Astrocyte (in vitro differentiated cells and primary cell): ENCODE data around the gene GLRX2. TPM values are rescaled to one million over a fixed set of nuclear protein-coding genes. Genes with fewer than 3 reads are reported as not detected.
A peak's percentile ranks its signal among the peaks of the same experiment; 100 is the strongest.

Experiments
- DNase-seq: peaks from one replicate; pipeline ENCODE4 v3.0.0-alpha.2; 2010; ENCODE audit warnings: low read depth
- FAIRE-seq: peaks from 2 replicates; lab custom pipeline; 2011; peaks lifted over from hg19 to GRCh38; lab: Jason Lieb, UNC
- H2AFZ ChIP-seq: 2 replicates; pipeline ENCODE4 v1.6.0; 2012; ENCODE audit warnings: low read depth, low read length, inconsistent platforms
- H3K27ac ChIP-seq: 2 replicates; pipeline ENCODE4 v1.5.1; 2011; ENCODE audit warnings: low read depth, low read length, inconsistent platforms
- H3K27me3 ChIP-seq: 2 replicates; pipeline ENCODE4 v1.6.0; 2011; ENCODE audit warnings: low read length, inconsistent platforms; ENCODE audit not compliant: insufficient read depth
- H3K36me3 ChIP-seq: 2 replicates; pipeline ENCODE4 v1.5.1; 2011; ENCODE audit warnings: low read length, inconsistent platforms; ENCODE audit not compliant: insufficient read depth
- H3K4me1 ChIP-seq: 2 replicates; pipeline ENCODE4 v1.5.1; 2011; ENCODE audit warnings: low read length, inconsistent platforms; ENCODE audit not compliant: insufficient read depth
- H3K4me2 ChIP-seq: 2 replicates; pipeline ENCODE4 v1.6.0; 2012; ENCODE audit warnings: low read length, inconsistent platforms
- H3K4me3 ChIP-seq: 2 replicates; pipeline ENCODE4 v1.5.1; 2011; ENCODE audit warnings: low read depth, mild to moderate bottlenecking, low read length, inconsistent platforms; ENCODE audit not compliant: insufficient read depth
- H3K79me2 ChIP-seq: 2 replicates; pipeline ENCODE4 v1.6.0; 2012; ENCODE audit warnings: mild to moderate bottlenecking, low read length, inconsistent platforms; ENCODE audit not compliant: insufficient read depth
- H3K9ac ChIP-seq: 2 replicates; pipeline ENCODE4 v1.6.0; 2012; ENCODE audit warnings: mild to moderate bottlenecking, low read length, inconsistent platforms
- H3K9me3 ChIP-seq: 2 replicates; pipeline ENCODE4 v1.5.1; 2012; ENCODE audit warnings: low read depth, mild to moderate bottlenecking, low read length, inconsistent platforms; ENCODE audit not compliant: insufficient read depth
- H4K20me1 ChIP-seq: 2 replicates; pipeline ENCODE4 v1.6.0; 2012; ENCODE audit warnings: low read length, inconsistent platforms; ENCODE audit not compliant: insufficient read depth
- H3K27ac Mint-ChIP-seq: one replicate; pipeline ENCODE4 v1.8.0; 2021; ENCODE audit warnings: mild to moderate bottlenecking, mixed read lengths; ENCODE audit not compliant: unreplicated experiment
- H3K27me3 Mint-ChIP-seq: one replicate; pipeline ENCODE4 v1.8.0; 2021; ENCODE audit warnings: low read depth, mixed read lengths; ENCODE audit not compliant: unreplicated experiment
- H3K36me3 Mint-ChIP-seq: one replicate; pipeline ENCODE4 v1.8.0; 2021; ENCODE audit warnings: low read depth, mixed read lengths; ENCODE audit not compliant: unreplicated experiment
- H3K4me1 Mint-ChIP-seq: one replicate; pipeline ENCODE4 v1.8.0; 2021; ENCODE audit warnings: low read depth, mixed read lengths; ENCODE audit not compliant: unreplicated experiment
- H3K4me3 Mint-ChIP-seq: one replicate; pipeline ENCODE4 v1.8.0; 2021; ENCODE audit warnings: mild to moderate bottlenecking, moderate library complexity, mixed read lengths; ENCODE audit not compliant: unreplicated experiment
- H3K9me3 Mint-ChIP-seq: one replicate; pipeline ENCODE4 v1.8.0; 2021; ENCODE audit warnings: mild to moderate bottlenecking, mixed read lengths; ENCODE audit not compliant: unreplicated experiment
- CTCF ChIP-seq: IDR thresholded peaks from 2 replicates; pipeline ENCODE4 v1.5.1; 2011; ENCODE audit warnings: low read depth, mild to moderate bottlenecking, inconsistent platforms, low read length, moderate library complexity; ENCODE audit not compliant: insufficient read depth
- EZH2 ChIP-seq: IDR thresholded peaks from 2 replicates; pipeline ENCODE4 v1.6.1; 2012; ENCODE audit warnings: mild to moderate bottlenecking, low read length, inconsistent platforms; ENCODE audit not compliant: insufficient read depth
- total RNA-seq: library from RNA; stranded (reverse); gene quantifications from 2 replicates; pipeline ENCODE4 v1.2.1, GENCODE V29; 2021

GLRX2 gene
- total RNA-seq, 1 donor from 2014 or later, result 37.1 TPM

- Histone ChIP-seq H3K9ac (peak overlapping the region; percentile 22), H4K20me1 (peaks cover 38% of the 10 kb centered on the region), H3K79me2 (peaks cover 86% of the 10 kb centered on the region), H3K27me3 (no peaks in the 10 kb centered on the region), H3K4me3 (no peak overlapping the region), H3K4me1 (peaks cover 6% of the 10 kb centered on the region), H3K36me3 (peaks cover 4% of the 10 kb centered on the region), H2AFZ (no peak overlapping the region), H3K27ac (peak overlapping the region; percentile 40), H3K9me3 (no peaks in the 10 kb centered on the region), H3K4me2 (peak overlapping the region; percentile 24)
- H3K4me1 Mint-ChIP-seq, result peaks cover 11% of the 10 kb centered on the region
- no peak for DNase-seq
- no peaks in the 10 kb centered on the region for H3K27me3 Mint-ChIP-seq
- H3K4me3 Mint-ChIP-seq, result no peak overlapping the region
- no peak for FAIRE-seq
- H3K36me3 Mint-ChIP-seq, result peaks cover 2% of the 10 kb centered on the region
- no peak overlapping the region for H3K27ac Mint-ChIP-seq
- H3K9me3 Mint-ChIP-seq, result no peaks in the 10 kb centered on the region
- TF ChIP-seq CTCF, result no peak
- TF ChIP-seq EZH2, result no peak
Measured at GRCh38 chr1:193070942-193071341, 34.3 kb downstream of the GLRX2 start.

GRCh38 chr1:193070386-193070753 is 34.8 kb downstream of the GLRX2 start:
- peaks cover 40% of the 10 kb centered on the region for H4K20me1 ChIP-seq
- no peak overlapping the region for H2AFZ ChIP-seq
- no peaks in the 10 kb centered on the region for H3K27me3 ChIP-seq
- H3K4me1 ChIP-seq, result peaks cover 6% of the 10 kb centered on the region
- H3K27ac Mint-ChIP-seq, result no peak overlapping the region
- H3K9me3 ChIP-seq, result no peaks in the 10 kb centered on the region
- H3K4me3 ChIP-seq, result no peak overlapping the region
- no peak for DNase-seq
- no peaks in the 10 kb centered on the region for H3K9me3 Mint-ChIP-seq
- peaks cover 6% of the 10 kb centered on the region for H3K4me1 Mint-ChIP-seq
- H3K27me3 Mint-ChIP-seq, result no peaks in the 10 kb centered on the region
- no peak overlapping the region for H3K27ac ChIP-seq
- peaks cover 86% of the 10 kb centered on the region for H3K79me2 ChIP-seq
- no peak overlapping the region for H3K4me2 ChIP-seq
- H3K36me3 ChIP-seq, result peaks cover 4% of the 10 kb centered on the region
- FAIRE-seq, result no peak
- H3K4me3 Mint-ChIP-seq, result no peak overlapping the region
- peaks cover 2% of the 10 kb centered on the region for H3K36me3 Mint-ChIP-seq
- H3K9ac ChIP-seq, result no peak overlapping the region
- TF ChIP-seq CTCF (no peak), EZH2 (no peak)

- Mint-ChIP-seq H3K9me3 (no peaks in the 10 kb centered on the region), H3K4me1 (peaks cover 10% of the 10 kb centered on the region), H3K4me3 (no peak overlapping the region), H3K27me3 (no peaks in the 10 kb centered on the region), H3K36me3 (peaks cover 2% of the 10 kb centered on the region), H3K27ac (no peak overlapping the region)
- H3K27me3 ChIP-seq, result no peaks in the 10 kb centered on the region
- DNase-seq (no peak), FAIRE-seq (no peak)
- H3K4me3 ChIP-seq, result no peak overlapping the region
- no peak overlapping the region for H3K4me2 ChIP-seq
- H2AFZ ChIP-seq, result no peak overlapping the region
- no peak overlapping the region for H3K27ac ChIP-seq
- no peaks in the 10 kb centered on the region for H3K9me3 ChIP-seq
- peaks cover 6% of the 10 kb centered on the region for H3K4me1 ChIP-seq
- peaks cover 4% of the 10 kb centered on the region for H3K36me3 ChIP-seq
- H3K9ac ChIP-seq, result no peak overlapping the region
- peaks cover 42% of the 10 kb centered on the region for H4K20me1 ChIP-seq
- H3K79me2 ChIP-seq, result peaks cover 86% of the 10 kb centered on the region
- TF ChIP-seq EZH2, result no peak
- peak; percentile 46 for TF ChIP-seq CTCF
Measured at GRCh38 chr1:193069748-193070385, 35.3 kb downstream of the GLRX2 start.
